ENCODE data around the gene C4B. TPM values are rescaled to one million over a fixed set of nuclear protein-coding genes. Genes with fewer than 3 reads are reported as not detected.

C4B gene
- total and polyA plus RNA-seq, 2 donors (not counting 1 experiment from before 2014, with no cell fraction given), result 4.7 to 7.4 TPM

DNA sequence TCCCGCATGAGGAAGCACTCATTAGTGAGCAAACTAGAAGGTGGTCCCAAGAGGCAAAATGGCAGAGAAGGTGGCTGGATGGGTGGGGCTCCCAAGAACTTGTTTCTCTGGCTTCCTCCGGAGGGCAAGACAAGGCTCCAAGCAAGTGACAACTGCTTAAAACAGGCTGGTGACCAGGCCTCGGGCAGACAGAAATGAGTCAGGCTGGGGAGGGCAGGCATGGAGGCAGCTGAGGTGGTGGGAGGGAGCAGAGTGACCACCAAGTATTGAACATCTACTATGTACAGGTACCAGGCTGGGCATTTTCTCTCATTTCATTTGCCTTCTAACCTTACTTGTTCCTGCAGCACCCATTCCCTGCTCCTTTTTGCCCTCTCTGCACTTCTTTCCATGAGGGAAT is 61.2 kb downstream of the C4B start:
- no peak overlapping the region for H3K4me3 ChIP-seq (ENCODE audit: control extremely low read depth in 1 of 5, extremely low read depth in 1 of 5, insufficient read depth in 1 of 5, low read depth in 2 of 5, low read length in 4 of 5)
- no peak overlapping the region for H3K9ac ChIP-seq (ENCODE audit: low read length)
- no peaks in the 10 kb centered on the region for H3K4me1 ChIP-seq (ENCODE audit: control insufficient read depth in 2 of 2, insufficient read depth in 2 of 2, low read length in 2 of 2)
- Mint-ChIP-seq H3K4me1 (no peaks in the 10 kb centered on the region), H3K27me3 (peaks cover 21% of the 10 kb centered on the region), H3K27ac (no peak overlapping the region), H3K4me3 (no peak overlapping the region), H3K9me3 (ENCODE audit: insufficient read depth) (no peaks in the 10 kb centered on the region)
- no peak overlapping the region for H3K27ac ChIP-seq (ENCODE audit: low read length in 2 of 2)
- DNase-seq (no peak), ATAC-seq (ENCODE audit: low read depth) (no peak)
- H2AFZ ChIP-seq (ENCODE audit: insufficient read depth, low read depth, low read length, poor library complexity, severe bottlenecking), result no peak overlapping the region
- POLR2A ChIA-PET, result no interaction called here
- H3K36me3 ChIP-seq (replicated peaks in 1 of 2; ENCODE audit: control extremely low read depth in 1 of 2, control insufficient read depth in 1 of 2, extremely low read depth in 1 of 2, insufficient read depth in 2 of 2, low read length in 1 of 2), result no peaks in the 10 kb centered on the region
- TF ChIP-seq, protein P1, sequence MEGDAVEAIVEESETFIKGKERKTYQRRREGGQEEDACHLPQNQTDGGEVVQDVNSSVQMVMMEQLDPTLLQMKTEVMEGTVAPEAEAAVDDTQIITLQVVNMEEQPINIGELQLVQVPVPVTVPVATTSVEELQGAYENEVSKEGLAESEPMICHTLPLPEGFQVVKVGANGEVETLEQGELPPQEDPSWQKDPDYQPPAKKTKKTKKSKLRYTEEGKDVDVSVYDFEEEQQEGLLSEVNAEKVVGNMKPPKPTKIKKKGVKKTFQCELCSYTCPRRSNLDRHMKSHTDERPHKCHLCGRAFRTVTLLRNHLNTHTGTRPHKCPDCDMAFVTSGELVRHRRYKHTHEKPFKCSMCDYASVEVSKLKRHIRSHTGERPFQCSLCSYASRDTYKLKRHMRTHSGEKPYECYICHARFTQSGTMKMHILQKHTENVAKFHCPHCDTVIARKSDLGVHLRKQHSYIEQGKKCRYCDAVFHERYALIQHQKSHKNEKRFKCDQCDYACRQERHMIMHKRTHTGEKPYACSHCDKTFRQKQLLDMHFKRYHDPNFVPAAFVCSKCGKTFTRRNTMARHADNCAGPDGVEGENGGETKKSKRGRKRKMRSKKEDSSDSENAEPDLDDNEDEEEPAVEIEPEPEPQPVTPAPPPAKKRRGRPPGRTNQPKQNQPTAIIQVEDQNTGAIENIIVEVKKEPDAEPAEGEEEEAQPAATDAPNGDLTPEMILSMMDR (IDR thresholded peaks at IDR 0.05), result no peak
- TF ChIP-seq EZH2 (IDR thresholded peaks at IDR 0.05; ENCODE audit: borderline replicate concordance, insufficient read depth, low read depth, low read length, poor library complexity, severe bottlenecking), result no peak
- 95% methylated on average over 2 of the region's 3 CpGs for WGBS (ENCODE audit: insufficient coverage)
- CTCF ChIA-PET, result no interaction called here
- intact Hi-C loops (cut with micrococcal nuclease), result no loop called here
- no peak overlapping the region for H3K4me2 ChIP-seq (replicated peaks; ENCODE audit: low read depth, low read length, poor library complexity, severe bottlenecking)
- H3K27me3 ChIP-seq (replicated peaks in 1 of 4; ENCODE audit: control extremely low read depth in 1 of 4, control insufficient read depth in 3 of 4, insufficient read depth in 4 of 4, low read length in 3 of 4), result no peaks in the 10 kb centered on the region
- H4K20me1 ChIP-seq (ENCODE audit: control insufficient read depth, insufficient read depth, low read length, poor library complexity, severe bottlenecking), result no peaks in the 10 kb centered on the region
- no peaks in the 10 kb centered on the region for H3K79me2 ChIP-seq (ENCODE audit: control insufficient read depth, insufficient read depth, low read length)
- H3K9me3 ChIP-seq (ENCODE audit: control extremely low read depth in 1 of 3, control insufficient read depth in 2 of 3, insufficient read depth in 1 of 3, low read length in 2 of 3), result no peaks in the 10 kb centered on the region

DNA sequence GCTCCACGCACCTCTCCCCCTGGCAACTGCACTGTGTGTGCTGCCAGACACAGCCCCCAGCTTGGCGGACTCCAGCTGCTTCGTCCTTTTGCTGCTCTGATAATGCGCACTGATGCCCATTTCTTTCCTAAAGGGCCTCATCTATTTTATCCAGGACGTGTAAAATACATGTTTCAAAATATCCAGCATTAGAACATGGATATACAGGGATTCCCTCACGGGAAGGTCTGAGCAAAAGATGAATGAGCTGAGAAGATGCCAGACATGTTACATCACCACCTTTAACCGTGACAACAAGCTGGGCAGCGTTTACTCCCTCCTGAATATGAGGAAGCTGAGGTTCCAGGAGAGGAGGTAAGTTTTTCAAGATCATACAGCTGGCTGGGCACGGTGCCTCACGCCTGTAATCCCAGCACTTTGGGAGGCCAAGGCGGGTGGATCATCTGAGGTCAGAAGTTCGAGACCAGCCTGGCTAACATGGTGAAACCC is 61.8 kb downstream of the C4B start:
- CTCF ChIA-PET, result no interaction called here
- no peaks in the 10 kb centered on the region for H4K20me1 ChIP-seq (ENCODE audit: control insufficient read depth, insufficient read depth, low read length, poor library complexity, severe bottlenecking)
- H3K4me1 Mint-ChIP-seq, result no peaks in the 10 kb centered on the region
- ATAC-seq (ENCODE audit: low read depth), result no peak
- H2AFZ ChIP-seq (ENCODE audit: insufficient read depth, low read depth, low read length, poor library complexity, severe bottlenecking), result no peak overlapping the region
- H3K9ac ChIP-seq (ENCODE audit: low read length), result no peak overlapping the region
- no peaks in the 10 kb centered on the region for H3K4me1 ChIP-seq (ENCODE audit: control insufficient read depth in 2 of 2, insufficient read depth in 2 of 2, low read length in 2 of 2)
- no peak overlapping the region for H3K27ac ChIP-seq (ENCODE audit: low read length in 2 of 2)
- H3K27me3 Mint-ChIP-seq, result peaks cover 24% of the 10 kb centered on the region
- TF ChIP-seq, protein P1 (IDR thresholded peaks at IDR 0.05), result no peak
- no peak for TF ChIP-seq EZH2 (IDR thresholded peaks at IDR 0.05; ENCODE audit: borderline replicate concordance, insufficient read depth, low read depth, low read length, poor library complexity, severe bottlenecking)
- no peak overlapping the region for H3K4me3 ChIP-seq (ENCODE audit: control extremely low read depth in 1 of 5, extremely low read depth in 1 of 5, insufficient read depth in 1 of 5, low read depth in 2 of 5, low read length in 4 of 5)
- no peaks in the 10 kb centered on the region for H3K79me2 ChIP-seq (ENCODE audit: control insufficient read depth, insufficient read depth, low read length)
- POLR2A ChIA-PET, result no interaction called here
- no peaks in the 10 kb centered on the region for H3K9me3 ChIP-seq (ENCODE audit: control extremely low read depth in 1 of 3, control insufficient read depth in 2 of 3, insufficient read depth in 1 of 3, low read length in 2 of 3)
- H3K9me3 Mint-ChIP-seq (ENCODE audit: insufficient read depth), result no peaks in the 10 kb centered on the region
- H3K4me2 ChIP-seq (replicated peaks; ENCODE audit: low read depth, low read length, poor library complexity, severe bottlenecking), result no peak overlapping the region
- 89% methylated on average over 6 of the region's 12 CpGs for WGBS (ENCODE audit: insufficient coverage)
- H3K4me3 Mint-ChIP-seq, result no peak overlapping the region
- intact Hi-C loops (cut with micrococcal nuclease), result no loop called here
- H3K27me3 ChIP-seq (replicated peaks in 1 of 4; ENCODE audit: control extremely low read depth in 1 of 4, control insufficient read depth in 3 of 4, insufficient read depth in 4 of 4, low read length in 3 of 4), result no peaks in the 10 kb centered on the region
- no peak for DNase-seq
- no peaks in the 10 kb centered on the region for H3K36me3 ChIP-seq (replicated peaks in 1 of 2; ENCODE audit: control extremely low read depth in 1 of 2, control insufficient read depth in 1 of 2, extremely low read depth in 1 of 2, insufficient read depth in 2 of 2, low read length in 1 of 2)
- H3K27ac Mint-ChIP-seq, result no peak overlapping the region
